WI38 (cell line): Measurements from ENCODE around the gene RTP3.
A peak's percentile ranks its signal among the peaks of the same experiment; 100 is the strongest.

Experiments used
- H3K4me3 ChIP-seq: 2 replicates; pipeline ENCODE4 v1.5.1; 2011; ENCODE audit warnings: low read depth, mild to moderate bottlenecking, control low read depth, low read length
- TF ChIP-seq, protein P1 (sequence below): IDR thresholded peaks from 2 replicates; pipeline ENCODE4 v1.5.1; 2012; ENCODE audit warnings: low read depth, mild to moderate bottlenecking, control low read depth, low read length

Gene RTP3

DNA sequence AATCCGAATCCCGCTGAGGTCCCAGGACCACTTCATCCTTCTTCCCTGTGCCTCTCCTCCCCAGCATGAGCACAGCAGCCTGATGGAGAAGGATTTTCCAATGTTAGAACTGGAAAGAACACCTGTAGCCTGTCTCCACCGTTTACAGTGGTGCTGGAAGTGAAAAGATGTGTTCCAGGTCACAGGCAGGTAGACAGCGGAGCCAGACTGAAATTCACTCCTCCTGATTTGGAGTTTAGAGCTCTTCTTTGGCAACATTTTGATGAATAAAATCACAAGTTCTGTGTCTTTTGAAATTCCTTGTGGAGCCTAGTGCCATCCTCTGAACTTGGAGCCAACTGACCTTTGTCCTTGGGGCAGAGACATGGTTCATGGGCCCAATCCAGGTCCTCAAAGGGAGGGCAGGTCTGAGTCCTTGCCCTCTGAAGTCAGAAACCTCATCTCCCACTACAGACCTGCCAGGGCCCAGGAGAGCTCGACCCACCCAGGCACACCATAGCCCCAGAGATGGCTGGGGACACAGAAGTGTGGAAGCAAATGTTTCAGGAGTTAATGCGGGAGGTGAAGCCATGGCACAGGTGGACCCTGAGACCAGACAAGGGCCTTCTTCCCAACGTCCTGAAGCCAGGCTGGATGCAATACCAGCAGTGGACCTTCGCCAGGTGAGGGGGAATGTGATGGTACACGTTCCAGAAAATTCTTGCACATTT lies at the start of gene RTP3:
Gene RTP3 (plus strand): TSS at position 421 of the 710 bp plus-strand sequence. CDS start 87 bp downstream, at position 508.
- no peak within 1 kb of the TSS for H3K4me3 ChIP-seq
- TF ChIP-seq, protein P1, sequence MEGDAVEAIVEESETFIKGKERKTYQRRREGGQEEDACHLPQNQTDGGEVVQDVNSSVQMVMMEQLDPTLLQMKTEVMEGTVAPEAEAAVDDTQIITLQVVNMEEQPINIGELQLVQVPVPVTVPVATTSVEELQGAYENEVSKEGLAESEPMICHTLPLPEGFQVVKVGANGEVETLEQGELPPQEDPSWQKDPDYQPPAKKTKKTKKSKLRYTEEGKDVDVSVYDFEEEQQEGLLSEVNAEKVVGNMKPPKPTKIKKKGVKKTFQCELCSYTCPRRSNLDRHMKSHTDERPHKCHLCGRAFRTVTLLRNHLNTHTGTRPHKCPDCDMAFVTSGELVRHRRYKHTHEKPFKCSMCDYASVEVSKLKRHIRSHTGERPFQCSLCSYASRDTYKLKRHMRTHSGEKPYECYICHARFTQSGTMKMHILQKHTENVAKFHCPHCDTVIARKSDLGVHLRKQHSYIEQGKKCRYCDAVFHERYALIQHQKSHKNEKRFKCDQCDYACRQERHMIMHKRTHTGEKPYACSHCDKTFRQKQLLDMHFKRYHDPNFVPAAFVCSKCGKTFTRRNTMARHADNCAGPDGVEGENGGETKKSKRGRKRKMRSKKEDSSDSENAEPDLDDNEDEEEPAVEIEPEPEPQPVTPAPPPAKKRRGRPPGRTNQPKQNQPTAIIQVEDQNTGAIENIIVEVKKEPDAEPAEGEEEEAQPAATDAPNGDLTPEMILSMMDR: no peak

DNA sequence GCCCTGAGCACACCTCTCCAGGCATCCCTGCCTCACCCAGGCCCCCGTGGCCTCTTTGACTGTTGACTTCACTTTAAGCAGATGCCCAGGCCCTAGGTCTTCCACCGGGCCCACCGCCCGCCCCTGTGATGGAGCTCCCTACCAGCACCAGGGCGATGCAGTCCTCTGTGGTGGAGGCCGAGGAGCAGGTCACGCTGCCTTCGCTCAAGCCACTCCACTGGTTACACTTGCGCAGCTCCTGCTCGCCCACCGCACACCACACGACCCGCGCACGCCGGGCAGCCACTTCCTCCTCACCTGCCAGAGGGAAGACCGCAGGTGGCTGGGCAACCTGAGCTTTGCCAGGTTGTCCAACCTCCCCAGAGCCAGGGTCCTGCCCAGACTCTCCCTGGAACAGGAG lies 49.1 kb upstream of the RTP3 start:
- TF ChIP-seq, protein P1: no peak
- no peak overlapping the region for H3K4me3 ChIP-seq

- TF ChIP-seq, protein P1: peak; percentile 71
These were observed 47.8 kb upstream of the RTP3 start for GRCh38 chr3:46449755-46450552.

GRCh38 chr3:46453526-46454208 lies 44.1 kb upstream of the RTP3 start:
- no peak overlapping the region for H3K4me3 ChIP-seq
- TF ChIP-seq, protein P1: no peak

More at GRCh38 chr3:46449755-46450552, 47.8 kb upstream of the RTP3 start:
- H3K4me3 ChIP-seq: no peak overlapping the region

- TF ChIP-seq, protein P1: no peak
- H3K4me3 ChIP-seq: no peak overlapping the region
These were observed 43.6 kb upstream of the RTP3 start for GRCh38 chr3:46454209-46454595.

- TF ChIP-seq, protein P1: no peak
These were observed 43.2 kb upstream of the RTP3 start for GRCh38 chr3:46454606-46455005.

More at GRCh38 chr3:46454606-46455005, 43.2 kb upstream of the RTP3 start:
- no peak overlapping the region for H3K4me3 ChIP-seq
